Body of pancreas (tissue), 4 donors: ENCODE measurements around the gene PSMB7. TPM values are rescaled to one million over a fixed set of nuclear protein-coding genes. Genes with fewer than 3 reads are reported as not detected.

ENCODE experiments used
- ATAC-seq: fragments of 150-250 bp; one replicate; pipeline ENCODE4 v1.9.1; 2016
- DNase-seq, 4 donors: peaks; one replicate each; pipeline ENCODE4 v3.0.0-alpha.2; 2019
- H3K27ac ChIP-seq, 4 donors: fragments of 200-600 bp; sonication (generic); 1 replicate in 3 of 4; 2 replicates in 1 of 4; pipeline versions ENCODE4 v1.5.1 to v1.6.1; 2016 to 2019; ENCODE audit warnings: mild to moderate bottlenecking in 1 of 4, mixed read lengths in 1 of 4, moderate library complexity in 1 of 4
- H3K27me3 ChIP-seq, 2 donors: fragments of 200-600 bp; sonication (generic); one replicate each; pipeline ENCODE4 v1.6.0; 2016; ENCODE audit warnings: mild to moderate bottlenecking in 1 of 2
- H3K36me3 ChIP-seq, 2 donors: fragments of 200-600 bp; sonication (generic); replicated peaks in 1 of 2; 2 replicates each; pipeline ENCODE4 v1.5.1; 2016; ENCODE audit warnings: low read depth in 2 of 2; ENCODE audit not compliant: insufficient read depth in 1 of 2
- H3K4me1 ChIP-seq: fragments of 200-600 bp; sonication (generic); one replicate; pipeline ENCODE4 v1.6.0; 2016
- H3K4me3 ChIP-seq, 2 donors: fragments of 200-600 bp; sonication (generic); 1 replicate in 1 of 2; 2 replicates in 1 of 2; pipeline ENCODE4 v1.5.1; 2016 to 2019
- H3K9me3 ChIP-seq, 3 donors: fragments of 200-600 bp; sonication (generic); 1 replicate in 2 of 3; 2 replicates in 1 of 3; pipeline ENCODE4 v1.5.1; 2016
- POLR2A ChIP-seq, 3 donors: fragments of 450-650 bp; IDR thresholded peaks; one replicate each; pipeline ENCODE4 v1.6.1; 2016; ENCODE audit warnings: antibody characterized with exemption in 3 of 3, mild to moderate bottlenecking in 2 of 3
- WGBS, 2 donors: methylation state at CpG; one replicate each; pipeline ENCODE4 v1.1.5; 2017; 5-methylcytosine and 5-hydroxymethylcytosine counted together
- intact Hi-C: fragments of 100-400 bp; cut with DNase I; formaldehyde crosslinking; loops from one replicate; pipeline ENCODE4 v1.15.1; 2023
- total RNA-seq, 2 donors: library from RNA; depleted of rRNA; stranded (reverse); fragments of >200 nt; gene quantifications; one replicate each; pipeline ENCODE4 v1.1.0, GENCODE V29; 2016
- TF ChIP-seq, protein P1 (sequence below), 7 experiments: fragments of 450-650 bp in 4 of 7; fragments of 200-600 bp in 3 of 7; sonication (generic) in 3 of 7; IDR thresholded peaks; one replicate each; pipeline ENCODE4 v1.5.1; 2016 to 2019; ENCODE audit warnings: antibody characterized with exemption in 7 of 7

Gene PSMB7
- total RNA-seq, 2 donors from 2014 or later = 31.6 to 93.9 TPM

DNA sequence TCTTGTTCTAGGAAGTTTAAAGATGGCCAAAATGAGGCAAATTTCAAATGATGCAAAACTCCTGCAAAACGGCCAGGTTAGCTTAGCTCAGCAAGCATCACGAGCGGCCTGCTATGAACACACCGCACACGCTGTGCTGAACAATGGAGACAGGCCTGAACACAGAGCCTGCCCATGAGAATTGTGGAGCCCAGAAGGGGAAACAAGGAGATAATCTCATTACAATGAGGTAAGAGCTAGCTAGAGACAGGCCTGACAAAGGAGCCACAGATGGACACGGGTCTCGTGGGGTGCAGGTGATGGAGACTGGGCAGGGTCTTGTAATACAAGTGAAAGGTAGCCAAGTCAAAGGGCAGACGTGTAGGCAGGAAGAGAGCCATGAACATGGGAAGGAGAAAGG is 50.2 kb downstream of the PSMB7 start:
- TF ChIP-seq POLR2A (IDR thresholded peaks at IDR 0.05) = no peak
- TF ChIP-seq, protein P1, sequence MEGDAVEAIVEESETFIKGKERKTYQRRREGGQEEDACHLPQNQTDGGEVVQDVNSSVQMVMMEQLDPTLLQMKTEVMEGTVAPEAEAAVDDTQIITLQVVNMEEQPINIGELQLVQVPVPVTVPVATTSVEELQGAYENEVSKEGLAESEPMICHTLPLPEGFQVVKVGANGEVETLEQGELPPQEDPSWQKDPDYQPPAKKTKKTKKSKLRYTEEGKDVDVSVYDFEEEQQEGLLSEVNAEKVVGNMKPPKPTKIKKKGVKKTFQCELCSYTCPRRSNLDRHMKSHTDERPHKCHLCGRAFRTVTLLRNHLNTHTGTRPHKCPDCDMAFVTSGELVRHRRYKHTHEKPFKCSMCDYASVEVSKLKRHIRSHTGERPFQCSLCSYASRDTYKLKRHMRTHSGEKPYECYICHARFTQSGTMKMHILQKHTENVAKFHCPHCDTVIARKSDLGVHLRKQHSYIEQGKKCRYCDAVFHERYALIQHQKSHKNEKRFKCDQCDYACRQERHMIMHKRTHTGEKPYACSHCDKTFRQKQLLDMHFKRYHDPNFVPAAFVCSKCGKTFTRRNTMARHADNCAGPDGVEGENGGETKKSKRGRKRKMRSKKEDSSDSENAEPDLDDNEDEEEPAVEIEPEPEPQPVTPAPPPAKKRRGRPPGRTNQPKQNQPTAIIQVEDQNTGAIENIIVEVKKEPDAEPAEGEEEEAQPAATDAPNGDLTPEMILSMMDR (IDR thresholded peaks at IDR 0.05) = no peak
- H3K36me3 ChIP-seq = no peaks in the 10 kb centered on the region
- no peaks in the 10 kb centered on the region for H3K4me1 ChIP-seq
- no peak for ATAC-seq
- no peaks in the 10 kb centered on the region for H3K27me3 ChIP-seq
- H3K4me3 ChIP-seq = no peak overlapping the region
- WGBS, 2 donors = 84 to 87% methylated on average over 8 of the region's 8 CpGs
- intact Hi-C loops = no loop called here
- no peaks in the 10 kb centered on the region for H3K9me3 ChIP-seq
- no peak for DNase-seq
- H3K27ac ChIP-seq = no peak overlapping the region

DNA sequence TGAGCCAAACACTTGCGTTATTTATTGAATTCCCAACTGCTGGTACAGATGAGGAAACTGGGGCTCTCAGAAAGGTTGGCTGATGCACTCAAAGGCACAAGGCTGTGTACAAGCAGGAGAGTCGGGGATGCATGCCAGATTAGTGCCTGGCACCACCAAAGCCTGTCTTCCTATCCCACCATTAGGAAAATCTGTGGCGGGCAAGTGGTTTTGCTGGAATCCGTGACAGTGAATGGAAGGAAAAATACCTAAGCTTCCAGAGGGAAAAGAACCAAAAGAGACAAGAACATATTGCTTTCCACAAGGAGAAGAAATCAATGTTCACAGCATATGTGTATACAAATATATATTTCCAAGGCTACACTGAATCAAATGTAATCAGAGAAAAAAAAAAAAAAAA is 51.1 kb downstream of the PSMB7 start:
- H3K27ac ChIP-seq = no peak overlapping the region
- peaks cover 7% of the 10 kb centered on the region for H3K4me1 ChIP-seq
- H3K36me3 ChIP-seq = no peaks in the 10 kb centered on the region
- intact Hi-C loops = no loop called here
- TF ChIP-seq, protein P1 (IDR thresholded peaks at IDR 0.05) = no peak
- H3K27me3 ChIP-seq = no peaks in the 10 kb centered on the region
- ATAC-seq (no peak), DNase-seq (no peak)
- H3K4me3 ChIP-seq = no peak overlapping the region
- WGBS, 2 donors = 95 to 96% methylated on average over 4 of the region's 4 CpGs
- H3K9me3 ChIP-seq = no peaks in the 10 kb centered on the region

DNA sequence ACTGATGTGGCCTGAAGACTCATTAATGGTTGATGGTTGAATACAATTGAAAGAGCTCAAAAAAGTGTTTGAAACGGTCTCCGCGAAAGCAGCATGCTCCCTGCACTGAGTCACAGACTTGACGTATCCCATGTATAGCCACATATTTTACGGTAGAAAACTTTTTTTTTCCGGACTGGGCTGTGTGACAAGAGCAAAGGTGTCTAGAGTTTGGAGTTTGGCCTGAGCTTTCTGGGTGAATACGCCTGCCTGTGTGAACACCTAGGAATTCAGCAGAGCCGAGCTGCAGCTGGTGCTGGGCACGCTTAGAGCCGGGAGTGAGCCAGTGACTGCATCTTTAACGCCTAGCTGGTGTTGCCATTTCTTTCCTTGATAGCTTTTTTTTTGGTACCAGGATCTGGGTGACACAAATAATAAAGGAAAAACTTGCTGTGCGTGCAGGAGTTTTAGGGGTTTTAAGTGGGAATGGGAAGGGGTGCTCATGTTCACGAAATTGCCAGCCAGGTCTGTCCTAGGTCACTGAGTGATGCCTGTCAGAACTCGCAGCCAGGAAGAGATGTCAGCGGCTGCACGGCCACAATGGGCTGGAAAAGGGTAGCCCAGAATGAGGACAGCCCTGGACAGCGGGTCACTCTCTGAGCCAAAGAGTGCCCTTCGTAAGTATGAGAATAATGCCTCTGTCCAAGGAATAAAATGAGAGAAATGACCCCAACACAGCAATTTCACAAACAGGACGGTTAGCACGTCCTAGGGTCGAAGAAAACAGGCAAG is 51.7 kb downstream of the PSMB7 start:
- H3K4me3 ChIP-seq = no peak overlapping the region
- no peaks in the 10 kb centered on the region for H3K36me3 ChIP-seq
- H3K4me1 ChIP-seq = peaks cover 7% of the 10 kb centered on the region
- no peak for DNase-seq
- no peaks in the 10 kb centered on the region for H3K27me3 ChIP-seq
- no peak for ATAC-seq
- TF ChIP-seq POLR2A (IDR thresholded peaks at IDR 0.05) = no peak
- TF ChIP-seq, protein P1 (IDR thresholded peaks at IDR 0.05) = no peak
- intact Hi-C loops = no loop called here
- no peaks in the 10 kb centered on the region for H3K9me3 ChIP-seq
- 91 to 96% methylated on average over 21 of the region's 21 CpGs for WGBS, 2 donors
- no peak overlapping the region for H3K27ac ChIP-seq

DNA sequence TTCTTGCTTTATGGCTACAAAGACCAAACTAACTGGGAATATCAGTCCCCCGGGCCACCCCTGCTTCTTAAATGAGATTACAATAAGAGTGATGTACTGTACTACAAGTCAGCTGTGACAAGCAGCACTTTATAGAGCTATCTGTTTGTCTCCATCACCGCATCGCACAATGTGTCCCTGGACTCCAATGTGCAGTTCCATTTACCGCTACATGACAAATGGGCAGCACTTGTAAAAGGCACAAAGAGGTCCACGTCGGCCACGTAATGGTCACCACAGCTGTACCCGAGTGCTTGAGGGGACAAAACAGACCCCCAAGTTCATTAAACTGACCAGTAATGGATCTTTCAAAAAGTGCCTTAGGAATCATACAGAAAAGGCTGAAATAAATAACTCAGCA is 54.1 kb downstream of the PSMB7 start:
- H3K36me3 ChIP-seq = no peaks in the 10 kb centered on the region
- DNase-seq = no peak
- no peak for ATAC-seq
- H3K4me3 ChIP-seq = no peak overlapping the region
- H3K4me1 ChIP-seq = peaks cover 12% of the 10 kb centered on the region
- TF ChIP-seq POLR2A (IDR thresholded peaks at IDR 0.05) = no peak
- TF ChIP-seq, protein P1 (IDR thresholded peaks at IDR 0.05) = no peak
- intact Hi-C loops = no loop called here
- H3K27me3 ChIP-seq = no peaks in the 10 kb centered on the region
- no peak overlapping the region for H3K27ac ChIP-seq
- H3K9me3 ChIP-seq = no peaks in the 10 kb centered on the region
- WGBS, 2 donors = 90 to 94% methylated on average over 8 of the region's 8 CpGs
